ES-I3 (cell line): ENCODE data around the gene ZBBX.

ENCODE experiments used
- H3K36me3 ChIP-seq: 2 replicates; pipeline ENCODE4 v1.6.1; 2013; ENCODE audit warnings: mild to moderate bottlenecking, low read length, control low read depth, moderate library complexity; ENCODE audit not compliant: insufficient read depth
- H3K4me1 ChIP-seq: 2 replicates; pipeline ENCODE4 v1.6.1; 2013; ENCODE audit warnings: mild to moderate bottlenecking, control low read depth, low read length; ENCODE audit not compliant: insufficient read depth
- H3K9ac ChIP-seq: 2 replicates; pipeline ENCODE4 v1.6.1; 2013; ENCODE audit warnings: low read depth, mild to moderate bottlenecking, low read length, moderate library complexity
- H3K9me3 ChIP-seq: 2 replicates; pipeline ENCODE4 v1.6.1; 2013; ENCODE audit warnings: mild to moderate bottlenecking, low read length, moderate library complexity; ENCODE audit not compliant: control insufficient read depth, insufficient read depth

ZBBX gene

GRCh38 chr3:167354751-167355150 is 25.3 kb downstream of the ZBBX start:
- no peak overlapping the region for H3K9ac ChIP-seq
- H3K9me3 ChIP-seq: no peaks in the 10 kb centered on the region
- no peaks in the 10 kb centered on the region for H3K36me3 ChIP-seq
- no peaks in the 10 kb centered on the region for H3K4me1 ChIP-seq

DNA sequence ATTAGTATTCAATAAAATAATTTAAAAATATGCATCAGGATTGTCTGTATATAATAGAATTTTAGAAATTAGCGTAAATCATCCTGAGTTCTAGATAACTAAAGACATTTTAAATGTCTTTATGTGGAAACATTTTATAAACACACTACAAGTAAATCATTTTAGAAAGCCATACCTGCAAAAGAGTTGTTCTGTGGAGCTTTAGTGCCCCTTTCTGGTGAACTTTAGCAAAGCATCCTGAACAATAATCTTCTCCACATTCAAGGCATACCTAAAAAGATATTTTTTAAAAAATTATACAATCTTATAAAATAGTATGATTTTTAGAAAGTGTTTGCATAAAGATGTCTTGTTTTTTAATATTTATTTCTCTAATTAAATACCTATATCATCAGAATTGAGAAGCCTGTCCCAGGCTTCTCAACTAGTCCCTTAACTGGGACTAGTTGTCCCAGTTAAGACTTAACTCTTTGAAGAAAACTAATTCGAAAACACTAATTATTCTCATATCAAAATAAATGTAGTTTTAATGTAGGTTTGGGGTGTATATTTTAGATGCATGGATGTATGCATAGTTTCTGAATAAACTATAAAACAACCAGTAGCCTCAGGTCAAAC is 29.7 kb downstream of the ZBBX start:
- Histone ChIP-seq H3K4me1 (no peaks in the 10 kb centered on the region), H3K9ac (no peak overlapping the region), H3K36me3 (no peaks in the 10 kb centered on the region), H3K9me3 (no peaks in the 10 kb centered on the region)

DNA sequence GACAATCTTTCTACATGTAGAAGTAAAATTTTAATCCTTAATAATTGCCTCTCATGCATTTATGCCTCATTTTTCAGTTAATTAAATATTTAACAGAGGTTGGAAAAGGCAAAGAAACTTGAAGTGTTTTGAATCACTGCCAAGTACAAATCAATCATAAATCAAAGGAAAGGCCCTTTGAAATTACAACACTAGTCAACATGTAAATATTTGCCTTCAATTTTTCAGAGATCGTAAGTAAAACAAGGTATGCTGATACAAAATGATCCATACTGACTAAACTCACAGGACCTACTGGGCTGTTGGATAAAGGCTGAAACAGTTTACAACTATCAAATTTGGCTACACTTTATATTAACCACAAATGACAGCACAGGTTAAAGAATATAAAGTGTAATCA is 33.9 kb downstream of the ZBBX start:
- no peaks in the 10 kb centered on the region for H3K36me3 ChIP-seq
- H3K4me1 ChIP-seq: no peaks in the 10 kb centered on the region
- no peak overlapping the region for H3K9ac ChIP-seq
- H3K9me3 ChIP-seq: no peaks in the 10 kb centered on the region

- Histone ChIP-seq H3K9ac (no peak overlapping the region), H3K36me3 (no peaks in the 10 kb centered on the region), H3K9me3 (no peaks in the 10 kb centered on the region), H3K4me1 (no peaks in the 10 kb centered on the region)
Observed at GRCh38 chr3:167330993-167331785, 48.9 kb downstream of the ZBBX start.

DNA sequence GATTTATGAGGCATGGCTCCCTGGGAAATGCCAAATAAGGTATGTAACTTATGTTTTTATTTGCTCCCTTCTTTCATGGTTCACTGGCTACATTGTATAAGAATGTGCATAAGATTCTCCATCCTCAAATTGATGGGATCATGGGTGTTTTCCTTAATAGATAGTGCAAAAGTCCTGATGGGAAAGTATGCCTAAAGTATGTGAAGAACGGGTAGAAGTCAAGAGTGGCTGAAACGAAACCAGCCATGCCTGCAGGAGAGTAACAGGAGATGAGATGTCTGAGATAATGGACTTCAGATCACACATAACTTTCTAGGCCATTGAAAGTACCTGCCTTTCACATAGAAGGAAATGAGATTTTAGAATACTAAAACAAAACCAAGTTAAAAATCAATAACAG is 56.5 kb downstream of the ZBBX start:
- no peaks in the 10 kb centered on the region for H3K36me3 ChIP-seq
- no peak overlapping the region for H3K9ac ChIP-seq
- no peaks in the 10 kb centered on the region for H3K9me3 ChIP-seq
- H3K4me1 ChIP-seq: no peaks in the 10 kb centered on the region

GRCh38 chr3:167318996-167319615 is 61.0 kb downstream of the ZBBX start:
- Histone ChIP-seq H3K9ac (no peak overlapping the region), H3K9me3 (no peaks in the 10 kb centered on the region), H3K36me3 (no peaks in the 10 kb centered on the region), H3K4me1 (no peaks in the 10 kb centered on the region)

DNA sequence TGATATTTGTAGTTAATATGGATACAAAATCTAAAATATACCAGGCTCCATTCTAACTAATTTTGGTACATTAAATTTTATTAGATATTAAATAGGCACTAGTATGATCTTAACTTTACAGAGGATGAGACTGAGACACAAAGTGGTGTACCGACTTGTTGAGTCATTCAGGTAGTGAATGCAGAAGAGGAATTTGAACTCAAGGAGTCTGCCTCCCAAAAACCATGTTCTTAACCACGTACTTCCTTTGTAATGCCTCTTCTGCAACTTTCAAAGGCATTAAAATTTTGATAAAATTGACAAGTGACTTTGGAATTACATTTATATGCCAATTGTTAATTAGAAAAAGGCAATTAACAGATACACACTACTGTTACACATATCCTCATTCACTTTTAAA is 61.8 kb downstream of the ZBBX start:
- no peak overlapping the region for H3K9ac ChIP-seq
- H3K4me1 ChIP-seq: no peaks in the 10 kb centered on the region
- no peaks in the 10 kb centered on the region for H3K36me3 ChIP-seq
- H3K9me3 ChIP-seq: no peaks in the 10 kb centered on the region

DNA sequence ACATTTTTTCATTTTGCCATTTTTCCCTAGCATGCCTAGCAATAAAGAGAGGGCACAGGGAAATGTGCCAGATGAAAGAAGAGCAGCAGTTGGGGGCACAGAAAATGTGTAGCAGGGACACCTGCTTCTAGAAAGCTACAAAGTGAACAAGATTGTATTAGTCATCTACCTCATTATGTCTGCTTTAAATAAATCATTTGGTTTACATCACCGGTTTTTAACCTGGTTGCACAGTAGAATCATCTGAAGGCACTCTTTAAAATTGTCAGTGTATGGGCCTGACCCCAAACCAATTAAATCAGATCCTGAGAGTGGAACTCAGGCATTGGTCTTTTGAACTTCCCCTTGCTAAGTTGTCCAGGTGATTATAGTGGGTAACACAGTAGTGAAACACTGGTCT is 73.8 kb downstream of the ZBBX start:
- Histone ChIP-seq H3K9me3 (no peaks in the 10 kb centered on the region), H3K36me3 (no peaks in the 10 kb centered on the region), H3K9ac (no peak overlapping the region), H3K4me1 (no peaks in the 10 kb centered on the region)

DNA sequence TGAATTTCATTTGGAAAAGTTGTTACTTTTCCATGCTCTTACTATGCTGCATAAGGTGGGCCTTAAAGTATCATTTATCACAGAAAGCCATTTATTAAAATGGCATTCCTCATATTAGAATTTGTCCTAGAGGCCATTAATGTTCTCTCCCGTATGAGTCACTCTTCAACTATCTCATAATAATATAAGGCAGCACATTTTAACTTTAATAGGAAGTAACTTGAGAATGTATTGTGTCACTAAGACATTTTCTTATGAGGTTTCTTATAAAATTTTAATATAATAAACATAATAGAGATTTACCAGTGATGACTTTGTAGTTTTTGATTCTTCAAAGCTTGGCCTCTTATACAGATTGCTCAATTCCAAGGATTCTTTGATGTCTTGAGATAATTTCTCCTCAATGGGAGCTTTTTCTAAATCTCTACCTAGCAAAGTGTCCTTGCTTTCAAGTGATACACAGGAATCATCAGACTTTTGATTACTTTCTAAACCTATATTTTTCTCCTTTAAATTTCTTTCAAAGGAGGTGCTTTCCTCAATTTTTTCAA is 74.7 kb downstream of the ZBBX start:
- Histone ChIP-seq H3K4me1 (no peaks in the 10 kb centered on the region), H3K9ac (no peak overlapping the region), H3K36me3 (no peaks in the 10 kb centered on the region), H3K9me3 (no peaks in the 10 kb centered on the region)

DNA sequence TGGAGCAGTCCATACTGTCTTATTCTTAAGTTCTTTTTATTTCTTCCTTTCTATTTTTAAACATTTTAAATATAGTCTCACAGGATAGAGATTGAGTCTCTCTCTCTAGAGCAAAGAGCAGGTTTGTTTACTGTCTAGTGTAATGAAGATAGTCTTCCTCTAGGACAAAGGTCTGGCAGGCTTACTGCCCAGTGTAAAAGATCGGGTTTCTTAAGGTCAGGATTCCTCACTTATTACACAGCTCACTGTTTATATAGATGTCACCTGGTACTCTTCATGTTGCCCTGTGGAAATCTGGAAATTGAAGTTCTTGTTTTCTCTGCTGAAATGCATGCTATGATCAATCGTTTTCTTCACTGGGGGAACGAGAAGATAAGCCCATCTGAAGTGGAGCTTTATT is 76.0 kb downstream of the ZBBX start:
- no peaks in the 10 kb centered on the region for H3K4me1 ChIP-seq
- H3K36me3 ChIP-seq: no peaks in the 10 kb centered on the region
- H3K9ac ChIP-seq: no peak overlapping the region
- no peaks in the 10 kb centered on the region for H3K9me3 ChIP-seq

DNA sequence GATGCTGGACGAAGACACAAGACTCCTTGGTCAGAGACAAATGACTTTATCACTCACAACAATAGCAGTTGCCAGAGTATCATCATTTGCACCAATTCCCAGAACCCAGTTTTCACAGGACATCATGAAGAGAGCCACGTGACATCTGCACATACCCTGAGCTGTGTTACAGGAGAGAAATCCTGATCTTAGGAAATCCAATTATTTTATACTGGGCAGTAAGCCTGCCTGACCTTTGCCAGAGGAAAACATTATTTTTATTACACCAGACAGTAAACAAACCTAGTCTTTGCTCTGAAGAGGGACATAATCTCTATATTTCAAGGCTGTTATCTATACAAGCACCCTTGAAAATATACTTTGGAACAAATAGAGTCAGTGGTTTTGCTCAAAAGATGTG is 77.4 kb downstream of the ZBBX start:
- Histone ChIP-seq H3K9ac (no peak overlapping the region), H3K36me3 (no peaks in the 10 kb centered on the region)

GRCh38 chr3:167300207-167300606 is 79.9 kb downstream of the ZBBX start:
- Histone ChIP-seq H3K4me1 (no peaks in the 10 kb centered on the region), H3K36me3 (no peaks in the 10 kb centered on the region), H3K9me3 (no peaks in the 10 kb centered on the region), H3K9ac (no peak overlapping the region)

More for the DNA sequence above, 77.4 kb downstream of the ZBBX start:
- Histone ChIP-seq H3K4me1 (no peaks in the 10 kb centered on the region), H3K9me3 (no peaks in the 10 kb centered on the region)

DNA sequence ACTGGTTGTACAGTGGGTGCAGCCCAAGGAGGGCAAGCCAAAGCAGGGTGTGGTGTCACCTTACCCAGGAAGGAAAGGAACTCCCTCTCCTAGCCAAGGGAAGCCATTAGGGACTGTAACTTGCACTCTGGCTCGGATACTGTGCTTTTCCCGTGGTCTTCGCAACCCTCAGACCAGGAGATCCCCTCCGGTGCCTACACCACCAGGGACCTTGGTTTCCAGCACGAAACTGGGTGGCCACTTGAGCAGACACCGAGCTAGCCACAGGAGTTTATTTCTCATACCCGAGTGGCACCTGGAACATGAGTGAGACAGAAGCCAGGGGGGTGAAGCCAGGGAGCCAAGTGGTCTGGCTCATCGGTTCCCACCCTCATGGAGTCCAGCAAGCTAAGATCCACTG is 90.7 kb downstream of the ZBBX start:
- no peaks in the 10 kb centered on the region for H3K36me3 ChIP-seq
- no peak overlapping the region for H3K9ac ChIP-seq
- no peaks in the 10 kb centered on the region for H3K4me1 ChIP-seq
- no peaks in the 10 kb centered on the region for H3K9me3 ChIP-seq

- no peaks in the 10 kb centered on the region for H3K36me3 ChIP-seq
- no peaks in the 10 kb centered on the region for H3K4me1 ChIP-seq
- no peaks in the 10 kb centered on the region for H3K9me3 ChIP-seq
- H3K9ac ChIP-seq: no peak overlapping the region
Observed at GRCh38 chr3:167288737-167289136, 91.4 kb downstream of the ZBBX start.

DNA sequence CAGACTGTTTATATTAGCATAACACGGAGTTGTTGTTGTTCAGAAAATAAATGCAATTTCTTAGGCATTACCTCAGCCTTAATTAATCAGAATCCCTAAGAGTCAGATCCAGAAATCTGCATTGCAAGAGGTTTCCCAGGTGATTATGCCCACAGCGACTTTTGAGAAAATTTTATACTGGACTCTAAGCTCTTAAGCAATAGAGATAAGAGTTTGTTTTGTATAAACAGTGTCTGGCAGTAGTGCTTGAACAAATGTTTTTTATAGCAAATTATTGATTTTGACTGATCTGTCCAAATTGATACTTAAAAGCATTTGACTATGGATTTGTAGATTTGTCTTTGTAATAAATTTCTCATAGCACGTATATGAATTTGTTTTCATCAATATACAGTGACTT is 92.8 kb downstream of the ZBBX start:
- H3K9me3 ChIP-seq: no peaks in the 10 kb centered on the region
- H3K9ac ChIP-seq: no peak overlapping the region
- no peaks in the 10 kb centered on the region for H3K36me3 ChIP-seq
- H3K4me1 ChIP-seq: no peaks in the 10 kb centered on the region
